ENCODE data around the gene IRS2. TPM values are rescaled to one million over a fixed set of nuclear protein-coding genes. Genes with fewer than 3 reads are reported as not detected.

IRS2 gene
- total RNA-seq, 3 donors from 2014 or later, result 25.8 to 38.2 (median 29.5) TPM

DNA sequence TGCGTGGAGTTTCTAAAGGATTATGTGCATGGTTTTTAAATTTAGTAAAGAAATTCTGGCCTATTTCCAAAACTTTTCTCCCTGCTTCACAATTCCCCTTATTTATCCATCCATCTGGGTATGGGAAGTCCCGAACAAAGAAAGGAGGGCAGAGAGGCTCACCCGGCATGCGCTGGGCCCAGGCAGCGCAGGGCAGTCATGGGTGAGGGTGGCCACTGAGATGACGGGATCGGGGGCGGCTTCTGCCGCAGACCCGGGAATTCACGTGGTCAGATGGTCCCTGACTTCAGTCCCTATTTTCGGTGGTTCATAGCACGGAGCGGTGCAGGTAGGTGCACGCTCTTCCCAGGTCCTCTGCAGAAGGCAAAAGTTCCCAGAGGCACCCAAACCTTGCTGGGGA lies 14.5 kb downstream of the IRS2 start:
- no peak overlapping the region for H3K27ac ChIP-seq
- H3K36me3 ChIP-seq, result no peaks in the 10 kb centered on the region
- no peaks in the 10 kb centered on the region for H3K27me3 ChIP-seq
- no peaks in the 10 kb centered on the region for H3K4me1 ChIP-seq
- DNase-seq (ENCODE audit: low spot score in 2 of 2), result no peak
- H3K9me3 ChIP-seq, result no peaks in the 10 kb centered on the region
- peak overlapping the region in 1 of 3 donors; percentile 7 for H3K4me3 ChIP-seq
- TF ChIP-seq POLR2AphosphoS5 (IDR thresholded peaks at IDR 0.05) (no peak), POLR2A (IDR thresholded peaks at IDR 0.05) (no peak)
- TF ChIP-seq, protein P1, sequence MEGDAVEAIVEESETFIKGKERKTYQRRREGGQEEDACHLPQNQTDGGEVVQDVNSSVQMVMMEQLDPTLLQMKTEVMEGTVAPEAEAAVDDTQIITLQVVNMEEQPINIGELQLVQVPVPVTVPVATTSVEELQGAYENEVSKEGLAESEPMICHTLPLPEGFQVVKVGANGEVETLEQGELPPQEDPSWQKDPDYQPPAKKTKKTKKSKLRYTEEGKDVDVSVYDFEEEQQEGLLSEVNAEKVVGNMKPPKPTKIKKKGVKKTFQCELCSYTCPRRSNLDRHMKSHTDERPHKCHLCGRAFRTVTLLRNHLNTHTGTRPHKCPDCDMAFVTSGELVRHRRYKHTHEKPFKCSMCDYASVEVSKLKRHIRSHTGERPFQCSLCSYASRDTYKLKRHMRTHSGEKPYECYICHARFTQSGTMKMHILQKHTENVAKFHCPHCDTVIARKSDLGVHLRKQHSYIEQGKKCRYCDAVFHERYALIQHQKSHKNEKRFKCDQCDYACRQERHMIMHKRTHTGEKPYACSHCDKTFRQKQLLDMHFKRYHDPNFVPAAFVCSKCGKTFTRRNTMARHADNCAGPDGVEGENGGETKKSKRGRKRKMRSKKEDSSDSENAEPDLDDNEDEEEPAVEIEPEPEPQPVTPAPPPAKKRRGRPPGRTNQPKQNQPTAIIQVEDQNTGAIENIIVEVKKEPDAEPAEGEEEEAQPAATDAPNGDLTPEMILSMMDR (IDR thresholded peaks at IDR 0.05), result no peak
- intact Hi-C loops (cut with DNase I; ENCODE audit: low total_unique reads), result no loop called here

GRCh38 chr13:109770436-109770835 lies 15.9 kb downstream of the IRS2 start:
- DNase-seq (ENCODE audit: low spot score in 2 of 2), result no peak
- TF ChIP-seq POLR2A (IDR thresholded peaks at IDR 0.05) (no peak), POLR2AphosphoS5 (IDR thresholded peaks at IDR 0.05) (no peak)
- TF ChIP-seq, protein P1 (IDR thresholded peaks at IDR 0.05), result no peak
- H3K4me1 ChIP-seq, result no peaks in the 10 kb centered on the region
- intact Hi-C loops (cut with DNase I; ENCODE audit: low total_unique reads), result no loop called here
- H3K27ac ChIP-seq, result no peak overlapping the region
- H3K36me3 ChIP-seq, result no peaks in the 10 kb centered on the region
- no peaks in the 10 kb centered on the region for H3K27me3 ChIP-seq
- H3K9me3 ChIP-seq, result no peaks in the 10 kb centered on the region
- no peak overlapping the region for H3K4me3 ChIP-seq

DNA sequence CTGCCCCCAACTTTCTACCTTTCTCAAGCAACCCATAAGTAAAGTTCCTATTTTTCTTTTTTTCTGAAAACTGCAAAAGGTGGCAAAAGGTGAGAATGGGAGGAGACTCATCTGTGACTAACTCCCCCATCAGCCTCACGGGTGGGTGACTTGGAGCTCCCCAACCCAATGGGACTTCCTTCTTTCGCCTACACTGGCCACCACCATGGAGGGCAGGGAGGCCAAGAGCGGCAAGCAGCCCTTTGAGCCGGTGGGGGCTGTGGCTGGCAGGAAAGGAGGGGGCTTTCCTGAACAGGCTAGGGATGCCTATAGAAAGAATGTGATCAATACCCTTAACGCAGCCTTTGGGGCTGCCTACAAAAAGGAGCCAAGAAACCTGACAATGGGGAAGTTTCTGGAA lies 16.5 kb downstream of the IRS2 start:
- Histone ChIP-seq H3K9me3 (no peaks in the 10 kb centered on the region), H3K36me3 (no peaks in the 10 kb centered on the region), H3K4me3 (no peak overlapping the region), H3K4me1 (no peaks in the 10 kb centered on the region), H3K27me3 (no peaks in the 10 kb centered on the region), H3K27ac (no peak overlapping the region)
- intact Hi-C loops (cut with DNase I; ENCODE audit: low total_unique reads), result no loop called here
- TF ChIP-seq, protein P1 (IDR thresholded peaks at IDR 0.05), result no peak
- TF ChIP-seq POLR2A (IDR thresholded peaks at IDR 0.05), result no peak
- no peak for TF ChIP-seq POLR2AphosphoS5 (IDR thresholded peaks at IDR 0.05)
- no peak for DNase-seq (ENCODE audit: low spot score in 2 of 2)

DNA sequence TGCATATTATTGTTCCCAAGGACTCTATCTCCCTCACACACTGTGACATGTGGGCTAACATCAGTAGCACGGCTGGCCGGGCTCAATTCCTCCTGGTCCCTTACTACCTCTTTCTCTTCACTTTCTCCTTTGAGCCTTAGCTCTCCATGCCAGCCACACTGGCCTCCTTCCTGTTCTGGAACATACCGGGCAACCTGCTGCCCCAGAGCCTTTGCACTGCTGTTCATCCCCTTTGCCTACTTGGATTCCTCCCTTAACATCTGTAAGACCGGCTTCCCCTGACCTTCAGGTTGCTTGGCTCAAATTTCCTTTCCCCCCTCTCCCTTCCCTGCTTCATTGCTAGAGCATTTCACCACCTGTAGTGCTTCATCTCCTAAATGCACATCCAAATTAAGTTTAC lies 17.1 kb downstream of the IRS2 start:
- intact Hi-C loops (cut with DNase I; ENCODE audit: low total_unique reads), result no loop called here
- no peaks in the 10 kb centered on the region for H3K36me3 ChIP-seq
- no peak overlapping the region for H3K27ac ChIP-seq
- TF ChIP-seq, protein P1 (IDR thresholded peaks at IDR 0.05), result no peak
- no peak for TF ChIP-seq POLR2AphosphoS5 (IDR thresholded peaks at IDR 0.05)
- TF ChIP-seq POLR2A (IDR thresholded peaks at IDR 0.05), result no peak
- DNase-seq (ENCODE audit: low spot score in 2 of 2), result no peak
- no peak overlapping the region for H3K4me3 ChIP-seq
- no peaks in the 10 kb centered on the region for H3K27me3 ChIP-seq
- no peaks in the 10 kb centered on the region for H3K4me1 ChIP-seq
- H3K9me3 ChIP-seq, result no peaks in the 10 kb centered on the region

DNA sequence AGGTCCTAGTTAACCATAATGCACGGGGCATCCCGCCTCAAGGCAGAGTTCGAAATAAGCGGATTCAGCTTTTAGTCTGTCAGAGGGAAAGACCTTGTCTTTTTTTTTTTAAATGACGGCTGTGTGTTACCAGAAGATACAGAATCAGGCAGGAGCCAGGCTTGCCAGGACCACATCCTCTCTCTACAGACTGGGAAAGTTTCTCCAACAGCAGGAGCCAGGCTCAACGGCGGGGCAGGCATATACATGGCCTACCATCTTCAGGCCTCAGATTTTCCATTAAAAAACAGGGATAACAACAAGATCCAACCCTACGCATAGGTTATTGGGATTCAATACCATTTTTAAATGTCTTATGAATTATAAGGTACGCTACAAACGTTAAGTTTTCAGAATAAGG lies 17.8 kb downstream of the IRS2 start:
- Histone ChIP-seq H3K4me3 (no peak overlapping the region), H3K27me3 (no peaks in the 10 kb centered on the region), H3K27ac (no peak overlapping the region), H3K4me1 (no peaks in the 10 kb centered on the region), H3K36me3 (no peaks in the 10 kb centered on the region), H3K9me3 (no peaks in the 10 kb centered on the region)
- no peak for TF ChIP-seq POLR2AphosphoS5 (IDR thresholded peaks at IDR 0.05)
- intact Hi-C loops (cut with DNase I; ENCODE audit: low total_unique reads), result no loop called here
- DNase-seq (ENCODE audit: low spot score in 2 of 2), result no peak

GRCh38 chr13:109768176-109768575 lies 18.2 kb downstream of the IRS2 start:
- DNase-seq (ENCODE audit: low spot score in 2 of 2), result no peak
- Histone ChIP-seq H3K27me3 (no peaks in the 10 kb centered on the region), H3K4me1 (no peaks in the 10 kb centered on the region), H3K27ac (no peak overlapping the region), H3K36me3 (no peaks in the 10 kb centered on the region), H3K9me3 (no peaks in the 10 kb centered on the region), H3K4me3 (no peak overlapping the region)
- TF ChIP-seq, protein P1 (IDR thresholded peaks at IDR 0.05), result no peak
- TF ChIP-seq POLR2A (IDR thresholded peaks at IDR 0.05), result no peak
- TF ChIP-seq POLR2AphosphoS5 (IDR thresholded peaks at IDR 0.05), result no peak
- intact Hi-C loops (cut with DNase I; ENCODE audit: low total_unique reads), result no loop called here

All from breast epithelium (tissue), 4 donors.